Measurements from ENCODE around the gene ATRIP.

- TF ChIP-seq POLR2AphosphoS5 (IDR thresholded peaks at IDR 0.05; ENCODE audit: borderline replicate concordance, low read depth, low read length) (no peak), EZH2 (IDR thresholded peaks at IDR 0.05) (no peak), FOXP2 (optimal IDR thresholded peaks at IDR 0.05; ENCODE audit: control extremely low read depth, extremely low read length, insufficient read depth) (no peak)
These were observed 13.4 kb downstream of the ATRIP start for GRCh38 chr3:48459773-48460516.
